ENCODE results near the gene ZBTB16. TPM values are rescaled to one million over a fixed set of nuclear protein-coding genes. Genes with fewer than 3 reads are reported as not detected.

Gene ZBTB16
- not detected in 2 replicates for total RNA-seq (2012; rRNA removed)
- polyA plus RNA-seq (2012; rRNA removed) = not detected in 2 replicates
- not detected in 2 replicates for polyA plus RNA-seq (2012; cell fraction: cytosol; rRNA removed)
- polyA plus RNA-seq (2012; cell fraction: nucleus; rRNA removed; ENCODE audit: low replicate concordance) = not detected in 2 replicates
- Bru-seq, nascent RNA = not detected
- BruChase-seq, experiment 1, labeled RNA remaining after a 6-hour chase = not detected
- percentile 0 among the genes with signal in this experiment for BruChase-seq, experiment 2, labeled RNA remaining after a 2-hour chase
- long read RNA-seq = 0 reads

GRCh38 chr11:114059278-114059983 lies at the start of gene ZBTB16:
ZBTB16 (plus strand) TSS chr11:114059711; CDS start chr11:114063301, 3,590 bp downstream.
- no peak within 1 kb of the TSS for H3K27ac ChIP-seq (ENCODE audit: insufficient read depth, low read length)
- ChIA-PET POLR2A (ENCODE audit: unreplicated experiment) (no interaction called here), CTCF (no interaction called here)
- no peak within 1 kb of the TSS for H2AK5ac ChIP-seq (ENCODE audit: low read depth, low read length)
- in situ Hi-C loops (cut with MboI; ENCODE audit: low sequenced_read_pairs) = no loop called here
- H3K23ac ChIP-seq (ENCODE audit: low read depth, low read length) = no peak within 1 kb of the TSS
- H3K4me2 ChIP-seq (ENCODE audit: low read depth, low read length) = peak within 1 kb of the TSS; percentile 57; the same call in 1 of the 2 replicates
- no peak within 1 kb of the TSS for H3K9ac ChIP-seq (ENCODE audit: low read depth, low read length)
- H4K91ac ChIP-seq (ENCODE audit: insufficient read depth, low read depth, low read length) = no peak within 1 kb of the TSS
- no peak within 1 kb of the TSS for H2BK20ac ChIP-seq (ENCODE audit: low read depth, low read length)
- H3K27me3 ChIP-seq (ENCODE audit: control insufficient read depth, insufficient read depth, low read length) = peaks cover 66% of the 10 kb centered on the region
- no peaks in the 10 kb centered on the region for H3K9me1 ChIP-seq (ENCODE audit: insufficient read depth, low read length)
- no peak within 1 kb of the TSS for H4K8ac ChIP-seq (ENCODE audit: low read depth in 2 of 2, low read length in 2 of 2)
- no peaks in the 10 kb centered on the region for H3K36me3 ChIP-seq (ENCODE audit: control insufficient read depth, insufficient read depth, low read length)
- H3K56ac ChIP-seq (ENCODE audit: extremely low read depth, insufficient read depth, low read length) = no peak within 1 kb of the TSS
- H3K9me3 ChIP-seq (ENCODE audit: control insufficient read depth, insufficient read depth, low read length) = no peaks in the 10 kb centered on the region
- H2BK5ac ChIP-seq (ENCODE audit: low read depth, low read length, poor library complexity, severe bottlenecking) = no peak within 1 kb of the TSS
- H2BK15ac ChIP-seq (ENCODE audit: low read depth, low read length) = no peak within 1 kb of the TSS
- 2% methylated on average over 13 of the region's 71 CpGs; no CpG with 5 or more reads in 1 of the 2 experiments for WGBS, 2 experiments (ENCODE audit: extremely low coverage in 2 of 2, insufficient read length in 1 of 2)
- no peaks in the 10 kb centered on the region; the same call in 1 of the 2 replicates for H4K20me1 ChIP-seq (ENCODE audit: insufficient read depth, low read length)
- DNase-seq = no peak
- H3K4me1 ChIP-seq (ENCODE audit: control insufficient read depth, insufficient read depth, low read length) = peaks cover 1% of the 10 kb centered on the region; the same call in 1 of the 2 replicates
- H3K79me1 ChIP-seq (ENCODE audit: low read depth in 1 of 2, low read length in 2 of 2) = no peaks in the 10 kb centered on the region
- dilution Hi-C loops (cut with HindIII; ENCODE audit: low sequenced_read_pairs, unreplicated experiment) = no loop called here
- H2AFZ ChIP-seq (replicated peaks; ENCODE audit: low read length, poor library complexity) = peak within 1 kb of the TSS; percentile 84
- no peak within 1 kb of the TSS for H4K5ac ChIP-seq (ENCODE audit: low read depth, low read length)
- no peak within 1 kb of the TSS for H3K4ac ChIP-seq (ENCODE audit: low read depth, low read length)
- no peak for TF ChIP-seq MXI1 (IDR thresholded peaks at IDR 0.05; ENCODE audit: borderline replicate concordance, low read depth, low read length)
- no peak for TF ChIP-seq BHLHE40 (IDR thresholded peaks at IDR 0.05; ENCODE audit: low read depth, low read length)
- TF ChIP-seq POLR2A (IDR thresholded peaks at IDR 0.05; ENCODE audit: low read depth, low read length) = no peak
- no peak for TF ChIP-seq MAZ (IDR thresholded peaks at IDR 0.05; ENCODE audit: borderline replicate concordance, low read depth, low read length)
- no peak for TF ChIP-seq FOS (IDR thresholded peaks at IDR 0.05; ENCODE audit: low read depth, low read length)
- TF ChIP-seq CTCF (conservative IDR thresholded peaks at IDR 0.05; ENCODE audit: low read depth, low read length) = no peak
- TF ChIP-seq RFX5 (IDR thresholded peaks at IDR 0.05; ENCODE audit: low read depth, low read length) = no peak
- TF ChIP-seq ELK1 (IDR thresholded peaks at IDR 0.05; ENCODE audit: borderline replicate concordance, low read depth, low read length) = no peak
- TF ChIP-seq RCOR1 (IDR thresholded peaks at IDR 0.05; ENCODE audit: insufficient replicate concordance, low read length) = no peak
- no peak for TF ChIP-seq SMC3 (IDR thresholded peaks at IDR 0.05; ENCODE audit: low read depth, low read length)
- TF ChIP-seq CEBPB (IDR thresholded peaks at IDR 0.05; ENCODE audit: low read depth, low read length) = no peak
- H2BK120ac ChIP-seq (ENCODE audit: low read depth, low read length) = no peak within 1 kb of the TSS
- H3K14ac ChIP-seq (replicated peaks; ENCODE audit: low read depth, low read length) = no peak within 1 kb of the TSS
- H3K4me3 ChIP-seq (ENCODE audit: insufficient read depth, low read depth, low read length) = peak within 1 kb of the TSS; percentile 68; the same call in 1 of the 2 replicates
- no peak within 1 kb of the TSS for H2AK9ac ChIP-seq (replicated peaks; ENCODE audit: low read depth, low read length, poor library complexity)
- BruUV-seq (replicated peaks) = no TSS peak
- intact Hi-C loops (cut with micrococcal nuclease) = no loop called here
- H3K18ac ChIP-seq (ENCODE audit: low read depth, low read length) = no peak within 1 kb of the TSS
- no peak for ATAC-seq (ENCODE audit: low read depth)

Measured in IMR-90 (cell line).